Loucy (cell line): Measurements from ENCODE around the gene MUC20.

Source experiments
- H2AFZ ChIP-seq: fragments of 200-600 bp; sonication (generic); 2 replicates; pipeline ENCODE4 v1.6.0; 2016; ENCODE audit warnings: antibody characterized with exemption, mild to moderate bottlenecking, low read length, moderate library complexity
- H3F3A ChIP-seq: fragments of 200-600 bp; 2 replicates; pipeline ENCODE4 v1.6.0; 2016; ENCODE audit warnings: antibody characterized with exemption, low read depth, mild to moderate bottlenecking
- H3K27me3 ChIP-seq: fragments of 200-600 bp; sonication (generic); 2 replicates; pipeline ENCODE4 v1.6.1; 2014; ENCODE audit warnings: low read length, mild to moderate bottlenecking; ENCODE audit not compliant: insufficient read depth, poor library complexity, severe bottlenecking
- H3K36me3 ChIP-seq: fragments of 200-600 bp; sonication (generic); 2 replicates; pipeline ENCODE4 v1.6.1; 2016; ENCODE audit warnings: low read length; ENCODE audit not compliant: insufficient read depth
- H3K4me1 ChIP-seq: fragments of 200-600 bp; sonication (generic); 2 replicates; pipeline ENCODE4 v1.5.1; 2014; ENCODE audit warnings: low read length, mild to moderate bottlenecking; ENCODE audit not compliant: insufficient read depth, poor library complexity, severe bottlenecking
- H3K4me2 ChIP-seq: fragments of 200-600 bp; sonication (generic); 2 replicates; pipeline ENCODE4 v1.6.0; 2014; ENCODE audit warnings: antibody characterized with exemption, low read length, low read depth, mild to moderate bottlenecking; ENCODE audit not compliant: poor library complexity, severe bottlenecking
- H3K4me3 ChIP-seq: fragments of 200-600 bp; sonication (generic); 2 replicates; pipeline ENCODE4 v1.5.1; 2014; ENCODE audit warnings: low read length, mild to moderate bottlenecking, mixed read lengths; ENCODE audit not compliant: poor library complexity, severe bottlenecking
- H3K79me2 ChIP-seq: fragments of 200-600 bp; sonication (generic); 2 replicates; pipeline ENCODE4 v1.6.1; 2014; ENCODE audit warnings: low read length; ENCODE audit not compliant: insufficient read depth
- H3K9ac ChIP-seq: fragments of 200-600 bp; sonication (generic); 2 replicates; pipeline ENCODE4 v1.6.0; 2014; ENCODE audit warnings: mild to moderate bottlenecking, low read depth, low read length, moderate library complexity; ENCODE audit not compliant: poor library complexity, severe bottlenecking
- H3K9me2 ChIP-seq: fragments of 200-600 bp; sonication (generic); replicated peaks from 2 replicates; pipeline ENCODE4 v1.6.1; 2016; ENCODE audit warnings: low read depth, low read length, mixed read lengths
- H3K9me3 ChIP-seq: fragments of 200-600 bp; sonication (generic); 2 replicates; pipeline ENCODE4 v1.6.1; 2014; ENCODE audit warnings: mild to moderate bottlenecking, antibody characterized with exemption, low read length, low read depth; ENCODE audit not compliant: insufficient read depth
- H4K20me1 ChIP-seq: fragments of 200-600 bp; sonication (generic); 2 replicates; pipeline ENCODE4 v1.6.0; 2014; ENCODE audit warnings: antibody characterized with exemption, low read length, mild to moderate bottlenecking; ENCODE audit not compliant: insufficient read depth, poor library complexity, severe bottlenecking
- EZH2phosphoT487 ChIP-seq: fragments of 200-600 bp; IDR thresholded peaks from 2 replicates; pipeline ENCODE4 v1.6.1; 2018; ENCODE audit warnings: antibody characterized with exemption, mild to moderate bottlenecking, moderate library complexity, borderline replicate concordance
- TF ChIP-seq, protein P1 (sequence below): fragments of 200-600 bp; sonication (generic); conservative IDR thresholded peaks from 2 replicates; pipeline ENCODE4 v1.5.1; 2014; ENCODE audit warnings: mild to moderate bottlenecking, antibody characterized with exemption, low read length

MUC20 gene

DNA sequence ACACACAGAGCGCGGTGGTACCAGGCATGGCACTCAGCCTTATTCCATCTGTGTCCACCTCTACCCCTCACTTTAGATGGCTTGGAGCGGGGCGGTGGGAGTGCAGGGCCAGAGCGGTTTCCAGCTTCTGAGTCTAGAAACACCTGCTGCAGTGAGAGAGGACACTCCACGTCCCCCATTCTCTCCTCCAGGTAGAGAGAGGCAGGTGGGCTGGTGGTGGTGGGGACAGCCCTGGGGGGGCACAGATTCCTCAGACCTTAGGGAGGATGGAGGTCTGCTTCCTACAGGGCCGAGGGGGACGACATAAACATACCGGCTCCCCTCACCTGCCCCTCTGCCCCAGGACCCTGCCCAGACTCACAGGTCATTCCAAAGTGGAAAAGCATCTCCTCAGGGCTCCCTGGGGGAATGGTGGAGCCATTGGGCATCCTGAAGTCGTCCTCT is 40.4 kb downstream of the MUC20 start:
- no peaks in the 10 kb centered on the region for H3K27me3 ChIP-seq
- no peak overlapping the region for H3K4me2 ChIP-seq
- H4K20me1 ChIP-seq, result no peaks in the 10 kb centered on the region
- no peaks in the 10 kb centered on the region for H3K9me3 ChIP-seq
- TF ChIP-seq, protein P1, sequence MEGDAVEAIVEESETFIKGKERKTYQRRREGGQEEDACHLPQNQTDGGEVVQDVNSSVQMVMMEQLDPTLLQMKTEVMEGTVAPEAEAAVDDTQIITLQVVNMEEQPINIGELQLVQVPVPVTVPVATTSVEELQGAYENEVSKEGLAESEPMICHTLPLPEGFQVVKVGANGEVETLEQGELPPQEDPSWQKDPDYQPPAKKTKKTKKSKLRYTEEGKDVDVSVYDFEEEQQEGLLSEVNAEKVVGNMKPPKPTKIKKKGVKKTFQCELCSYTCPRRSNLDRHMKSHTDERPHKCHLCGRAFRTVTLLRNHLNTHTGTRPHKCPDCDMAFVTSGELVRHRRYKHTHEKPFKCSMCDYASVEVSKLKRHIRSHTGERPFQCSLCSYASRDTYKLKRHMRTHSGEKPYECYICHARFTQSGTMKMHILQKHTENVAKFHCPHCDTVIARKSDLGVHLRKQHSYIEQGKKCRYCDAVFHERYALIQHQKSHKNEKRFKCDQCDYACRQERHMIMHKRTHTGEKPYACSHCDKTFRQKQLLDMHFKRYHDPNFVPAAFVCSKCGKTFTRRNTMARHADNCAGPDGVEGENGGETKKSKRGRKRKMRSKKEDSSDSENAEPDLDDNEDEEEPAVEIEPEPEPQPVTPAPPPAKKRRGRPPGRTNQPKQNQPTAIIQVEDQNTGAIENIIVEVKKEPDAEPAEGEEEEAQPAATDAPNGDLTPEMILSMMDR, result no peak
- TF ChIP-seq EZH2phosphoT487, result no peak
- no peak overlapping the region for H3K4me3 ChIP-seq
- H3K79me2 ChIP-seq, result no peaks in the 10 kb centered on the region
- no peaks in the 10 kb centered on the region for H3K4me1 ChIP-seq
- no peaks in the 10 kb centered on the region for H3K36me3 ChIP-seq
- H3K9ac ChIP-seq, result no peak overlapping the region
- H2AFZ ChIP-seq, result no peak overlapping the region
- no peaks in the 10 kb centered on the region for H3F3A ChIP-seq
- H3K9me2 ChIP-seq, result no peaks in the 10 kb centered on the region

DNA sequence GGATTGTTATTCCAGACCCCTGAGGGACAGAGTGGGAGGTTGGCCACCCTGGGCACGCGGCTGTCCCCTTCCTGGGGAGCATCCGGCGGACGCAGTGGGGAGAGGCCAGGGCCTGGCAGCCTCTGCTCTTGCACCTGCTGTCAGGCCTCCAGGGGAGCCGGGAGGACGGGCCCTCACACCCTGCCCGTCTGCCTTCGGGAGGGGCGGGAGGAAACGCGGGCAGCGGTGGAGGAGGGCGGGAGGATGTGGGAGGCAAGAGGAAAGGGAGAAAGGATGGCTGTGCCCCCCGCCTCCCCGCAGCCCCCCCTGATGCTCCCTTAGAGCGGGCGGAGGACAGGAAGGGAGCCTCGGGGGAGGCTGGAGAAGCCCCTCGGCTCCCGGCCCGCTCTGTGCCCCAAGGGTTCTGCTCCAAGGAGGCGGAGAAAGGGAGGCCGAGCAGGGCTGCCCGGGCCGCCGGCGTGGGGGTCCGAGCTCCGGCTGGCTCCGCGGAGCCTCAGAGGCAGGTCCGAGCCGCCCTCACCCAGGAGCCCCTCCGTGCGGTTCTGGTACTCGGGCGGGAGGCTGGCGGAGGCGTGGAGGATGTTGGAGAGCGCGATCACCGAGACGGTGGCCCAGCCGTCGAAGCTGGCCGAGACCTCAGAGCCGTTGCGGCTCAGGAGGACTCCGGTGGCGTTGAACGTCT is 40.9 kb downstream of the MUC20 start:
- no peak overlapping the region for H2AFZ ChIP-seq

DNA sequence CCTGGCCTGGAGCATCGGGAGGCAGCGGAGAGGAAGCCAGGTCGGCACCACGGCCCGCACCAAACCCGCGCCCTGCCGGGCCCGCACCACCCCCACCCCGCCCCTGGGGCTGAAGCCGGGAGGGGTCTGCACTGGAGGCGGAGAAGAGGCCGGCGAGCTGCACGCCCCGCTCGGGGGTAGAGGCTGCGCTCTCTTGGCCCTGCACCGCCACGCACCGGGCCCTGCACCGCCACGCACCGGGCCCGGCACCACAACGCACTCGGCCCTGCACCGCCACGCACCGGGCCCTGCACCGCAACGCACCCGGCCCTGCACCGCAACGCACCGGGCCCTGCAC is 41.4 kb downstream of the MUC20 start:
- no peak overlapping the region for H3K9ac ChIP-seq
- no peak overlapping the region for H2AFZ ChIP-seq
- TF ChIP-seq EZH2phosphoT487, result no peak
- TF ChIP-seq, protein P1, result no peak
- H4K20me1 ChIP-seq, result no peaks in the 10 kb centered on the region
- no peaks in the 10 kb centered on the region for H3K79me2 ChIP-seq
- no peaks in the 10 kb centered on the region for H3K36me3 ChIP-seq
- H3K4me1 ChIP-seq, result no peaks in the 10 kb centered on the region
- no peaks in the 10 kb centered on the region for H3F3A ChIP-seq
- no peaks in the 10 kb centered on the region for H3K9me3 ChIP-seq
- no peak overlapping the region for H3K4me2 ChIP-seq
- no peaks in the 10 kb centered on the region for H3K27me3 ChIP-seq
- no peak overlapping the region for H3K4me3 ChIP-seq
- H3K9me2 ChIP-seq, result no peaks in the 10 kb centered on the region

More for the DNA sequence above, 40.9 kb downstream of the MUC20 start:
- H3K9me2 ChIP-seq, result no peaks in the 10 kb centered on the region
- no peak overlapping the region for H3K4me2 ChIP-seq
- H3K27me3 ChIP-seq, result no peaks in the 10 kb centered on the region
- TF ChIP-seq, protein P1, result no peak
- no peak for TF ChIP-seq EZH2phosphoT487
- no peaks in the 10 kb centered on the region for H3F3A ChIP-seq
- H3K9me3 ChIP-seq, result no peaks in the 10 kb centered on the region
- no peaks in the 10 kb centered on the region for H3K4me1 ChIP-seq
- H3K9ac ChIP-seq, result no peak overlapping the region
- no peaks in the 10 kb centered on the region for H3K79me2 ChIP-seq
- H3K36me3 ChIP-seq, result no peaks in the 10 kb centered on the region
- H3K4me3 ChIP-seq, result no peak overlapping the region
- H4K20me1 ChIP-seq, result no peaks in the 10 kb centered on the region
